ENCODE measurements around the gene YPEL3.

DNA sequence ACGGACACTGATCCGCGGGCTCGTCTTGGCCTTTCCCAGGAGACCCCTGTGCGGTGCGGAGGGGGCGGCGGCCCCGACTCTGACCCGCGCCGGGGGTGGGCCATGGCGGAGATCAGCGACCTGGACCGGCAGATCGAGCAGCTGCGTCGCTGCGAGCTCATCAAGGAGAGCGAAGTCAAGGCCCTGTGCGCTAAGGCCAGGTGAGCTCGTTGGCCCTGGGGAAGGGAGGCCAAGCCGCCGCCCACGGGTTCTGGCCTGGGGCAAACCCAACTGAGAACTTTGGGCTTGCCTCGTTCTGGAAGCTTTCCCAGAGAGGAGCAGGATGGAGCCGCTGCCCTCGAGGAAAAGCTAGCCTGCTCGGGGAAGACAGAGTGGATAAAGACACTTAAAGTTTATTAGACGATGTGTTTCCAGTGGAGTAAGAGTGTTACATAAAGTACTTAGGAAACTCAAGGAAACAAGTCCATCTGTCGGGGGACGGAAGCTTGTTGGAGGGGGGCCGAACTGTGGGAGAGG, 19.7 kb downstream of the YPEL3 start:
- no peak for TF ChIP-seq GATA2 (IDR thresholded peaks at IDR 0.05; ENCODE audit: low read depth, low read length)
- no peak for TF ChIP-seq GATA3 (IDR thresholded peaks at IDR 0.05; ENCODE audit: low read depth, low read length)

Measured in SH-SY5Y (cell line).